Activated naive CD4-positive, alpha-beta T cell treated with anti-CD3 and anti-CD28 coated beads, Interleukin-2, amount 50 U/mL, for 16 hours (primary cell): Measurements from ENCODE around the gene SMS.

ENCODE experiments used
- DNase-seq: peaks from one replicate; pipeline ENCODE4 v3.0.0-alpha.2; 2020

The SMS gene

DNA sequence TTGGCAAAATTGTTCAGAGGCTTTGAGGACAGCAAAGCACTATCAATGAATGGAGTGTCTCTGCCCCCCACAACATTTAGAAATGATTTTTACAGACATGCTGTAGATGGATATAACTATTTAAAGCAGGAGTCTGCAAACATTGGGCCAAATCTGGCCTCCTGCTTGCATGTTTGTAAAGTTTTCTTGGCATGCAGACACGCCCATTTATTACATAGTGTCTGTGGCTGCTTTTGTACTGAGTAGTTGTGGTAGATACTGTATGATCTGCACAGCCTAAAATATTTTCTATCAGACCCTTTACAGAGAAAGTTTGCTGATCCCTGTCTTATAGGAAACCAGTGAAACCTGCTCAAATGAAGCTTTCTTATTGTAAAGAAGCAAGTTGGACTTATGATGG, 46.1 kb downstream of the SMS start:
- no peak for DNase-seq

DNA sequence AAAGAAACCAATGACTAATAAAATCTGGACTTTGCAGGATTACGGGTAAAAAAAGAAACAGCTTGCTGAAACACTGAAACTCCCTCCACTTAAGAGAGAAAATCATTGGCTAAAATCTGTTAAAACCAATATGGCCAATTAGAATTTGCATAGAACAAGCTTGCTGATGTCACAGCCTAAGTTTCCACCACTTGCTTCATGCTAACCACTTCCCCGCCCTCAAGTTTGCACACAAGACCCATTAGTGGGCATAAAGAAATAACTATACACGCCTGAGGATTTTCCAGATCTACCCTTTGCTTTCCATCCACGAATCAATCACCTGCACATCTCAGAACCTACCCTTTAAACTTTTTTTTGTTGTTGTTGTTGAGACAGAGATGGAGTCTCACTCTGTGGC, 48.9 kb downstream of the SMS start:
- no peak for DNase-seq

DNA sequence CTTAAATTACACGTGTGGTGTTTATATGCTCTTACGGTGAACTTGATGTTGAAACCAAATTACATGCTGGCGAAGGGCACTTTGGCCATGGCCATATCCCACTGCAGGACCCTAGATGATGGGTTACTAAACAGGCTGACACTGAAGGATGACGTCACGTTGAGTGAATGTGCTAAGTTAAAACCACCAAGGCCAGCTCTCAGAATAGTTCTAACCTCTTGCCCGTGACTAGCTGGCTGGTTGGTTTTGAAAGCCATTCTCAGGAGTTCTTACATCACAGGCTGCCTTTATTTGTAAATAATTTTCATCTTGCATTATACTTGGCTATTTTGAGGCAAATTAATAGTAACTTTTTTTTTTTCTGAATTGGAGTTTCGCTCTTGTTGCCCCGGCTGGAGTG, 50.3 kb downstream of the SMS start:
- DNase-seq = no peak

DNA sequence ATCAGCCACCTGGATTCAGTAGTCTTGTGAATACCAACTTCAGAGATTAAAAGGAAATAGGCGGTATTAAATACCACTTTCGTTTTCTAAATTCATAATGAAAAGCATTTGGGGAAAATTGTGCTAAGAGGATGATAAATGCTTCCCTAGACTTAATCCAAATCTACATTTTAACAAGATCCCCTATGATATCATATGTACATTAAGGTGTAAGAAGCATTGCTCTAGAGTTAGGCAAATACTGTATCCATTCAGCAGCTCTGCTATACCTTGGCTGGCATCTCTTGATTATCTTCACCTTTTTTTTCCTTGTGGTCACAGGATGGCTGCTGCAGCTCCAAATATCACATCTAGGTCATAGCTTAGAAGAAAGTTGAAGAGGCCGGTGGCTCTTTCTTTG, 51.0 kb downstream of the SMS start:
- DNase-seq = no peak

DNA sequence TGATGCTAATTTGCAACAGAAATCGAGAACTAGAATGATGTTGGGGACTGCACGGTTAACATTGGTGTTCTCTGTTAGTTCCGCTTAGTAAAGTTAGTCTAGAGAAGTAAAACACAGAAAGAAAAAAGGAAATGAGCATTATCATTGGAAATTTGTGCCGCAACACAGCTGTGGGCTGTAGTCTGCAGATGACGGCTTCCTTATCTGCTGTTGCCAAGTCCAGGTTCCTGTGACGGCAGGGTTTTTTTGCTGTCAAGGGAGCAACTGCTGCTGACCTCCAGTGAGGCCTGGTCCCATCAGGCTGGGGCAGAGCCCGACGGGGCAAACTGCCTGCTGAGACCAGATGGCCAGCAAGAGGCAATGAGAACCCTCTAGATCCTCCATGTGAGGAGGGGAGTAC, 52.8 kb downstream of the SMS start:
- DNase-seq = no peak

DNA sequence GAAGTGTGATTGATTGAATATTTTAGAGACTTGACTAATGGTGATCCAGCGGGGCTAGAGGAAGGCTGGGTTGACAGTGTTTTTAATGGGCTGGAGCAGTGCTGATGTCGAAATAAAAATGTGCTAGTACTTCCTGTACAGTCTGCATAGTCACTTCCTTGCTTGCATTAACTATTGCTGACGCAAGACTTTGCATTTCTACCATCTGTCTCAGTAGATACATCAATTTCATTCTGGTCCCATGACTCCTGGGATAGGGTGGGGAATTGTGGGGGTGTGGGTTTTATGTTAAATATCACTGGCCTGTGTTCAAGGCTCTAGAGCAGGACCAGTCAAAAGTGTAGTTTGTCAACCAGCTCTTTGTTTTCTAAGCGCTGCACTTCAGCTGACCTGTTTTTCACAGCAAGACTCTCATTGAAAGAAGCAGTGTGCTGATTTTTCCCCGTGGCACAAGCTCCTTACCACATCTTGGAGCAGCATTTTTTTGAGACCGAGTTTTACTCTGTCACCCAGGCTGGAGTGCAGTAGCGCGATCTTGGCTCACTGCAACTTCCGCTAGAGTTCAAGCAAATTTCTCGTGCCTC, 56.5 kb downstream of the SMS start:
- no peak for DNase-seq

DNA sequence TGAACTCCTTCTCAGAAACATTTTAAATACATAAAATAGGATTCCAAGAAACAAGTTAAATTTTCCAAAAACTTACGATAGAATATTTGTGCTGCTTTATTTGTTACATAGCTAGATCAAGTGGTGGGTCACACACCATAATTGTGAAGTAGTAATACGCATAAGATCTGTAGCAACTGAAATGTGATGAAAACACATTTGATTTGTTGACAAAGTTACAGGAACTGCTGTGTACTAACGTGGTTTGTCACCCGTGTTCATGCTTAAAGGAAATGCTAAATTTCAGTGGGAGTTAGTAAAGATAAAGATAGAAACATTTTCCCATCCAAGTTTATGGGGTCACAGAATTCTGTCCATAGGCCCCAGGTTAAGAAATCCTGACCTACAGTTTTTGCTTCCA, 57.5 kb downstream of the SMS start:
- no peak for DNase-seq

DNA sequence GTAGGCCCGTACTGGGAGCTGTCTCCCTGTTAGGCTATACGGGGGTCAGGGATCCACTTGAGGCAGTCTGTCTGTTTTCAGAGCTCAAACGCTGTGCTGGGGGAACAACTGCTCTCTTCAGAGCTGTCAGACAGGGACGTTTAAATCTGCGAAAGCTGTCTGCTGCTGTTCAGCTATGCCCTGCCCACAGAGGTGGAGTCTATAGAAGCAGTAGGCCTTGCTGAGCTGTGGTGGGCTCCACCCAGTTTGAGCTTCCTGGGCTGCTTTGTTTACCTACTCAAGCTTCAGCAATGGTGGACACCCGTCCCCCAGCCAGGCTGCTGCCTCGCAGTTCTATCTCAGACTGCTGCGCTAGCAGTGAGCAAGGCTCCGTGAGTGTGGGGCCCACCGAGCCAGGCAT, 64.4 kb downstream of the SMS start:
- no peak for DNase-seq

DNA sequence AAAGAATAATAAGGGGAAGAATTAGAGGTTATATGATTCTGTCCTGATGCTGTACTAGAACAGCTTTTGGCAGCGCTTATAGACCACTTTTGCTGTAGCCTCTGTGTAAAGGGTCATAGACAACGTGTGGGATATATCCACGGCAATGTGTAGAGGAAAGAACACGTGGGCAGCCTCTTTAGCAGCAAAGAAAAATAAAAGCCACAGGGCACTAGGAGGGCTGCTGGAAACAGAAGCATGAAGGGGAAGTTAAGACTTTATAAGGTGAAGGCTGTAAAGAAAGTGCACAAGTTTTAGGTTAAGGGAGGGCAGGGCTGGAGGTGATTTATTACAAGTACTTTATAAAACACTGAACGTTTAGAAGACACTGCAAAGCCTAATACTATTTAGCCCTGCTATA, 71.5 kb downstream of the SMS start:
- DNase-seq = no peak

DNA sequence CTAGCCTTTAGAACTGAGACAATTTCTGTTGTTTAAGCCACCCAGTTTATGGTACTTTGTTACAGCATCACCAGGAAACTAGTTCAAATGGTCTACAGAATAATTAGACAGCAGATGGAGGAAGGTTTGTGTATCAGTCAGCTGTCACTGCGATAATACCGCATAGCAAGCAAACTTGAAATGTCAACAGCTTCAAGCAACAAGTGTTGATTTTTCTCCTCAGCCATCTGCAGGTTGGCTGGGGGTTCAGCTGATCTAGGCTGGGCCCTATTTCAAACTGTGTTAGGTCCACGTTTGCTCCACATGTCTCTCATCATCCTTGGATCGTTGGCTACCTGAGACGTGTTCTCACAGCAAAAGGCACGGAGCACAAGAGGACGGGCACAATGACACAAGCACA, 72.4 kb downstream of the SMS start:
- no peak for DNase-seq

DNA sequence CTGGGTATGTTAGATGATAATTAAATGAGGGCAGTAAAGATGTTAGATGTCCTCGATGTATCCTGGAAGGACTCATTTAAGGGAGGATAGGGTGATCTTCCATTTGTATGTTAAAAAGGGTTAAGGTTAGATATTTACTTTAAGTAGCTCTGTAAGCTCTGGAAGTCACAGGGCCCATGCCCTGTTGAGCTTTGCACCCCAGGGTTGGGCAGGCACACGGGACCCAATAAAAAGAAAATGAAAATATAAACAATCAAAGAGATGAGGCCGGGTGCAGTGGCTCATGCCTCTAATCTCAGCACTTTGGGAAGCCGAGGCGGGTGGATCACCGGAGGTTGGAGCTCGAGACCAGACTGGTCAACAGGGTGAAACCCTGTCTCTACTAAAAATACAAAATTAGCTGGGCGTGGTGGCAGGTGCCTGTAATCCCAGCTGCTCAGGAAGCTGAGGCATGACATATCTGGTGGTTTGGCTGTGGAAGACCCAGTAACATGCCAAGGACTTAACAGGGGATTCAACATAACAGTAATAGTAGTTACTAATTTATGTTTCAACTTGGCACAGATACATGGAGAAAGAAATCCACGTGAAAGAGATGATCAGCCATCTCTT, 74.7 kb downstream of the SMS start:
- no peak for DNase-seq

DNA sequence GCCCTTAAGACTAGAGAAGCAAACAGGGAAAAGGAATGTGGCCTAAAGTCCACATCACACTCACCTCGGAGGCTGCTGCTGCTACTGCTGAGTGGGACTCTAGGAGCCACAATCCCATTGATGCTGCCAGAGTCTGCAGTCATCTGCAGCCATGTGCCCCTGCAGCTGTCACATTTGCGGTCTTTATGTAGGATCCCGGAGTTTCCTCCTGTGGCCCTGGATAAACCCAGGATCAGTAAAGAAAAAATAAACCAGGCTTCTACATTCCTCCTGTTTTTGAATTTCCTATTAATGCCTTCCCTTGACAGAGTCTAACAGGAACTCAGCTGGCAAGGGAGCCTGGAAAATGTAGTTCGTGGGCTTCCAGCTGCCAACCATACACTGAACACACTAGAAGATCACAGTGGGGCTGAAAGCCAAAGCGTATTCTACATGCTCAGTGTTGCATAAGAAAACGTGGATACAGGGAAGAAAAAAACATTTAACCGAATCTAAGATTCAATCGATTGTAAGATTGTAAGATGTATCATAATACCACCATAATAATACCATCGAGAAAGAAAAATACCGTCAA, 81.3 kb downstream of the SMS start:
- DNase-seq = no peak

DNA sequence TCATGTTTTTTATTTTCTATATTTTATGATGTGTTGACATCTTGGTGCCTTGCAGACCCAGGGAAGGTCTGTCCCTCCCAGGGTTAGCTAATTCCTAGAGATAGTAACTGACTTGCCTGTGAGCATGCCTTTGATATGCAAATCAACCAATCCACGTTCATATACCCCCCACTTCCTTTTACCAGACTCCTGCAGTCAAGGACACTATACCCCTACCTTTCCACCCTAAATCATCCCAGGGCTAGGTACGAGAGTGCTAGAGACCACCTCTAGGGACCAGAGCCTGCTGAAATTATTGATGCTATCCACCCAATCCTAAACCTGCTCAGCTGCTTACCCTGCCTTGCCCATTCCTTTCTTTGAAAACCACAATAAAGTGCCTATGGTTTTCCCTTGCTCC, 84.1 kb downstream of the SMS start:
- no peak for DNase-seq

DNA sequence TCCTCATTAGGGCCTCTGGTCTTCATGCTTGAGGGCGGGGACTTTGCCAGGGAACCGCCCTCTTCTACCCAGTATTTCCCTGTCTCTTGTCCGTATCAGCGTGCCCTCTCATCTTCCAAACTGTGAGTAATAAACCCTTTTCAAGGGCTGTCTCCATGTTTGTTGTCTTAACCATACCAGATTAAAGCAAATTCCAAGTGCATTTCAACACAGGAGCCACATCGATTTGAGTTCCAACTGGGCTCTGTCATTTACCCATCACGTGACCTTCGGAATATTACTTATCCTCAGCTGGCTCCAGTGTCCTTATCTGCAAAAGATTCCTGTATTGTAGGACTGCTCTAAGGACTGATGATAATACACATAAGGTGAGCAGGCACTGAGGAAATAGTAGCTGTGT, 85.2 kb downstream of the SMS start:
- no peak for DNase-seq

DNA sequence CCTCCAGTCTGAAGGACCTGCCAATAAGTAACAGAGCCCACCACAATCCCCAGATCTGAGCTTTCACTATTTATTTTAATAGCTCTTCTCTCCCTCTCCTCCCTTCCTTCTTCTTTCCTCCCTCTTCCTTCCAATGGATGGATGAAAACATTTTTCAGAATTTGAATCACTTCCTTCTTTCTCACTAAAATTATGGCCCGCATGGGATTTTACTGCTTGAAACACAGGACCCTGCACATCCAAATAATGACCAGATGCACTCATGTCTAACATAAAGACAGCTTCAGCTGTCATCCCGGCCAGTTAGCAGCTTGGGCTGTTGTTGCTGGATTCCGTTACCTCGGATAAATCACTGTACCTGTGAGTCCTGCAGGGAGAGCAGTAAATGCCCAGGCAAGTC, 86.2 kb downstream of the SMS start:
- DNase-seq = no peak

DNA sequence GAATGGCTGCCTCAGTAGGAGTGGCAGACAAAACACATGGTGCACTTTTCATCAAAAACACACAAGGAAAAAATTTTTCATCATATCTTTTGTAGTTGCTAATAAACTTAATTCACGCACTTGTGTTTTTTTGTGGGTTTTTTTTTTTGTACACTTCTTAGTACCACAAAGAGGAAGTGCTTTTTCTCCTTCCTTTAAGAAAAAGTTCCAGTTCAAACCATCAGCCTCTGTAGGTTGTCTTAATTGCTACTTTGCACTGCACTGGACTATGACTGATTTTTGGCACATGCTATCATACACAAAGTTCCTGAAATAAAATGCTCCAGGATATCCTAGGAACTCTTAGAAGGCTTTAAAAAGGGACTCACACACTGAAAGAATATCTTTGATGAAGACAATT, 91.6 kb downstream of the SMS start, which contains the start of gene PHEX:
PHEX (plus strand) TSS at position 242 of the 400 bp plus-strand sequence. CDS start 681 bp downstream, outside the sequence.
- no peak for DNase-seq

DNA sequence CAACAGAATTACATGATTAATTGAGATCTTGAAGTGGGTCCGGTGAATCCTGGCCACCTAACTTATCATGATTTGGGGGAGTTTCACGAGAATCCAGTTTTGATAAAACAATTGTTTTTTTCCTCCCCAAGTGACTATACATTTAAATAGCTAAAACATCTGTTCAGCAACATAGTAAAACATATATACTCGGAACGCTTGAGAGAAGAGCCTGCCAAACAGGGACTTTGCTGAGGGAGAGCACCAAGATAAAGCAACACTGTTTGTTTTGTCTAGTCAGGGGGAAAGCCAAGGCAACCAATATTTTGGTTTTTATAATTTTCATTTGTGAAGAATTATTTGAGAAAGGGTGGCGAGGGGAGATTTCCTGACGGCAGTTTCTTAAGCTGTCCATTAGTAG, 92.0 kb downstream of the SMS start:
- DNase-seq = no peak

DNA sequence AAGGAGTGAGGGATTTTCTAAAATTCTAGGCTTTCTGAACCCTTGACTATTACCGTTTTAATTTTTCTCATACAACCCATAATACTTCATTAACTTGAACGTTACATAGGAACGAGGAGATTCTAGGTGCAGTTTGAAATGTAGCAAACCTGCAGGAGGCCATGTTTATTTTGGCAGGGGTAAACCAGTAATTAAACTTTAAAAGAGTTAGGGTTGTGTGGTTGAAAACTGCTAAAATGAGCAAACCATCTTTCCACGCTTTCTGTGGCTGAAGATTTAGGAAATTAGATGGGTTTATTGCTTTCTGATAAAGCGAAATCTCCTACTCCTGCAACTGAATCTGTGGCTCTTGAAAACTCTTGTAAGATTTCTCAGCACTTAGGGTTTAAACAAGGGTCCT, 93.3 kb downstream of the SMS start:
- no peak for DNase-seq

DNA sequence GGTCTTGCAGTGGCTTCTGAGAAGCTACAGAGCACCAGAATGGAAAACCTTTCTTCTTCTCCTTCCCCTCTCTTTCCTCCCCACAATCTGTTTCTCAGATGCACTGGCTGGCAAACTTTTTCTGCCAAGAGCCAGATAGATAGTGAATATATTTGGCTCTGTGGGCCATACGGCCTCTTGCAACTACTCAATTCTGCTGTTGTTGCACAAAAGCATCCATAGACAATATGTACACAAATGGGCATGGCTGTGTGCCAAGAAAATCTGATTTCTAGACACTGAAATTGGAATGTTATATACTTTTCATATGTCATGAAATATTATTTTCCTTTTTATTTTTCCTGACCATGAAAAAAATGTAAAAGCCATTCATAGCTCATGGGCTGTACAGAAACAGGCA, 94.7 kb downstream of the SMS start:
- DNase-seq = no peak

DNA sequence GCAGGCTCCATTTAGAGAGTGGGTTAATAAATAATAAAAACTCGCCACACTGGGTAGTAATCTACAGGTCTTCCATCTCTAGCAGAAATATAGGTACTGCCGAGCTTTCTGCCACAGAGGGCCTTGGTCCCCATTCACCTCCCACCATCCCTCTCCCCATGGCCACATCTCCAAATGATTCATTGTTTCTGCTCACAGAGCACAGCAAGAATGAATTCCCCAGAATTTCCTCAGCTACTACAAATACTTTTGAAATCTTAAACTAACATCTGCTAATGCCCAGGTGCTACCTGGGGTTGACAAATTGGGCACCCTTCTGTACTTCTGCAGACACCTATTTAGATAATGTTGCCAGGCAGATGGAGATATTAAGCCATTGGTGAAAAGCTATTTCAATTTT, 96.7 kb downstream of the SMS start:
- DNase-seq = no peak

DNA sequence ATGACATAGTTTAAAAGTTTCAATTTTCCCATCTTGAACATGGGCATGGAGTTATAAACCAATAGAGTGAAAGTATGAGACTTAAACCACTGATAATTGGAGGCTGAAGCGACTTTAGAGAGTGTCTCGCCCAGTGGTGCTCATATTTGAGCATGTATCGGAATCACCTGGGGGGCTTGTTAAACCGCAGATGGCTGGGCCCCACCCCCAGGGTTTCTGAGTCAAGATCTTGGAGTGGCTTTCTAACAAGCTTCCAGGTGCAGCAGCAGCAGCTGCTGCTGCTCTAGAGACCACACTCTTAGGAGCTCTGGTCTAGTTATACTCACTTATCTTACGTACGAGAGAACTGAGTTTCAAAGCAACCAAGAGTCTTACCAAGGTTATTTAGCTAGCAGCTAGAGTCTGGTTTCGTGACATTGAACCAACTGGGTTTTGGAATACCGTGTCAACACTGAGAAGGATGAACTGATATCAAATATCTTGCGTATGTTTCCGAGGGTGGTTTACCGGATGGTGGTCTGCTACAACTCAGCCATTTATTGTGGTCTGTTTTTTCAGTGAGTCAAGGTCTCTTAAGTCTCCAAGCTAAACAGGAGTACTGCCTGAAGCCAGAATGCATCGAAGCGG, 97.5 kb downstream of the SMS start:
- DNase-seq = no peak

DNA sequence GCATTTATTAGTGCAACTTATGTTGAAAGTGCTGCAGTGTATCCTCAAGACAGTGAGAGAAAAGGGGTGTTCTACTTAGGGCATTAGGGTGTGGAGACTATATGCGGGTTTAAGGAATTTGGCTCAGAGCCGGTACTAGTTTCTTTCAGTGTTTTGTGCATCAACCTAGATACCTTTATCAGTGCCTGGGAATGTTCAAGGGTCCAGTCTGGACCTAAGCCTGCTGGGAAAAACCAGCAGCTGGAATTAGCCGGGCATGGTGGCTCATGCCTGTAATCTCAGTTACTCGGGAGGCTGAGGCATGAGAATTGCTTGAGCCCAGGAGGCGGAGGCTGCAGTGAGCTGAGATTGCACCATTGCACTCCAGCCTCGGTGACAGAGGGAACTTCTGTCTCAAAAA, 99.0 kb downstream of the SMS start:
- no peak for DNase-seq

DNA sequence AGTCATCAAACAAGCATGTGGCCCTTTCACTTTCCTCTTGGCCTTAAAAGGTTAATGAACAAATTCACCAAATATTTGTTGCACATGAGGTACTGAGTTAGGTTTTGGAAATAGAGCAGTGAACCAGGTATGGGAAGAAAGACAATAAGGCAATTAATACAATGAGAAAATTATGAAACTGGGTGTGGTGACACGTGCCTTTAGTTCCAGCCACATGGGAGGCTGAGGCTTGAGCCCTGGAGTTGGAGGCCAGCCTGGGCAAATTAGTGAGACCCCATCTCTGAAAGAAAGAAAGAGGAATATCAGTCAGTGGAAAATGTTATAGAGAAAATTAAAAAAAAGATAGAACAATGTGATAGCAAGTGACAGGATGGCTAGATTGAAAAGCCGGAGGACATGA, 99.7 kb downstream of the SMS start:
- DNase-seq = no peak

DNA sequence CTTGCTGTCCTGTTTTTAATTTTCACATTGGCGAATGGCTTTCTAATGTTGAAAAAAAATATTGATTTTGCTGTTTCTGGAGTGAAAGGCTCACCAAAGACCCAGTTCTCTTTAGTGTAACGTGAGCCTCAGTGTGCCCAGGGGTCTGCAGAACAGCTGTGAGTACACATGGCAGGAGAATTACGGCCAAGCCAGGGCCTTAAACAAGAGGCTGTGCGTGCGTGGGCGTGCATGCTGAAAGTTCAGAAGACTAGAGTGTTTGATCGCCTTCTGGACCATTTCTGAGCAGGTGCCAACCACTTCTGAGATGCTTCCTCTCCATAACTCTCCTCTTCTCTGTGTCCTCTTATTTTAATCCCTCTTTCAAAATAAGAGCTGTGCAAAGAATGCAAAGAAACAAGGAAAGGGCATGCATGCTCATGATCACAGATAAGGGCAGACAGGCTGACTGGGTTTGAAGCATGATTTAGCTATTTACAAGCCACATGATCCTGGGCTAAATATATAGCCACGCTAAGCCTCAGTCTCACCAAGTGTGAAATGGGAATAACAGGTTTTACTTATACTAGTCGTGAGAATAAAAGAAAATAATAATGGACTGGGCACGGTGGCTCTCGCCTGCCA, 101.5 kb downstream of the SMS start:
- no peak for DNase-seq
